GM18870 (cell line): ENCODE results near the gene DCTPP1.

Source experiments
- ATAC-seq: cut with Tn5 transposase; IDR thresholded peaks from one replicate; pipeline ENCODE4 v1.9.1; 2021; ENCODE audit warnings: moderate library complexity; ENCODE audit not compliant: unreplicated experiment

The DCTPP1 gene

GRCh38 chr16:30447512-30448226 lies 17.8 kb upstream of the DCTPP1 start:
- ATAC-seq: no peak

GRCh38 chr16:30446203-30446595 lies 16.4 kb upstream of the DCTPP1 start:
- no peak for ATAC-seq

DNA sequence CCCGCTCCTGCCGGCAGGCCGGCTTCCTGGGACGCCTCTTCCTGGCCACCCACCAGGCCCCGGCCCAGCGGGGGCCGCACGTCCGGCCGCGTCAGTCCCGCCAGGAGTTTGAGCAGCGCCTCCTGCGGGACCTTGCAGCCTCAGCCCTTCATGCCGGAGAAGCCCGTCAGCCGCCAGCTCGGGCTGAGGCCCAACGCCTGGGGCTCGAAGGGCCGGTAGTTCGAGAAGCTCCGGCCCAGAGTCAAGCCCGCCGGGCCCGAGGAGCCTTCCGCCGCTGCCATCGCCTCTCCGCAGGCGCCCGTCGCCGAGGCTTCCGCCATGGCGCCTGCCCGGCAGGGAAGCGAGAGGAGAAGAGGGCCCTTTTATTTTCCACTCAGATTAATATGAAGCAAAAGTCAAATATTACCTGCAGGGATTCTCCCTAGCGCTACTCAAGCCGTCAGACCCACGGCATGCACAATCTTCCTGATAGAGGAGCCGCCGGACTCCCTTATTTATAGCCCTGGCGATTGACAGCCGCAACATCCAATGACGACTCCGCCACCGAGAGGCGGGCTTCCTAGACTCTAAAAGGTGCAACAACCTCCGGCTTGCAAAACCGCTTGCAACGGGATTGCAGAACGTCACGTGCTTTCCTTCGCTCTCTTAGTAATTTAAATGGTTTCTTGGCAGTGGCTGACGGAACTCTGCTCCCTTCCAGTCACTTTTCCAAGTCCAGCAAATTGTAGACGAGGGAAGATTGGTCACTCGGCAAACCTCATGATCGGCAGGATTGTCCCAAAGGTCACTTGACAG lies 15.8 kb upstream of the DCTPP1 start, which contains the start of gene SEPHS2:
Gene SEPHS2 (minus strand): TSS at position 467 of the 795 bp plus-strand sequence. CDS start 147 bp downstream, at position 320.
- peak; percentile 61 for ATAC-seq

DNA sequence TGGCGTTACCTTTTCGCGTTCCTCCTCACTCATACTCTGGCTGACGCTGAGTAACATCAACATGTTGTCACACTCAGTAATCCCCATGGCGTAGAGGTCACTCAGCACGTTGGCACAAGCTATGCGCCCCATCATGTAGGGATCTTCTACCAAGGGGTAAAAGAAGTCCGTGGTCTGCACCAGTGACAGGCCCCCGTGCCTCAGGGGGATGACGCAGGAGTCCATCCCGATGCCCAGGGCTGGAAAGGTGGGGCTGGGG lies 15.2 kb upstream of the DCTPP1 start:
- ATAC-seq: no peak

DNA sequence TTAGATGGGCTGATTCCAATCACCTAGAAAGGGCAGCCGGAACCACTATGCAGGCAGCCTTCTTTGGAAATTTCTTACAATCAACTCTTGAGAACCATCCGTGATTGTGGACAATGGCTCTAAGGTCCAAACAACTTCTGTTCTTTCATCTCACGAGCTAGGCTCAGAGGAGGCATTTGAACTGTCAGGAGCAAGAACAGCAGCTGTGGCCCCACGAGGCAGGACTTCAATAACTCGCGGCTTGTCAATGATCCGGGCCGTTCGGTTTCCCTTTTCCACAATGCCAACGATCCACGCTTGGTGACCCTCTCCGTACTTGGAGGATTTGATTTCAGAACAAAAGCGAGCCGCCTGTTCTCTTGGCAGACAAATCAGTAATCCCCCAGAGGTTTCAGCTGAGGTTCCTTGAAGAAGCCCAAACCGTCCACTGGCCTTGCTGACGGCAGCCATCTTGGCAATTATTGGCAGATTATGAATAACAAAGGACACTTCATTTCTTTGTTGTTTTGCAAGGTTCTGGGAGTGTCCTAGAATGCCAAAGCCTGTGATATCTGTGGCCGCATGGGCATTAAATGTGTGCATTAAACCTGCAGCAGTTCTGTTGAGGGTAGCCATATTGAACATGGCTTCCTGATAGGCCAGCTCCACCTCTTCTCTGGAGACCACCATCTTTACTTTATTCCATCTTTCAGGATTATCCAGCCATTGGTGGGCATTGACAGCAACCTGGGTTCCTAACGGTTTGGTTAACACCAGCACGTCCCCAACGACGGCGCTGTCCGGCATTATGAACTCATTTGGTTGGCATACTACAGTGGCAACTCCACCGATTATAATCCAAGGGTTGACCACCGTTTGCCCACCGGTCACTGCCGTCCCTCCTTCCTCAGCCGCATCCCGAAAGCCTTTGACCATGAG lies 14.7 kb upstream of the DCTPP1 start:
- no peak for ATAC-seq

DNA sequence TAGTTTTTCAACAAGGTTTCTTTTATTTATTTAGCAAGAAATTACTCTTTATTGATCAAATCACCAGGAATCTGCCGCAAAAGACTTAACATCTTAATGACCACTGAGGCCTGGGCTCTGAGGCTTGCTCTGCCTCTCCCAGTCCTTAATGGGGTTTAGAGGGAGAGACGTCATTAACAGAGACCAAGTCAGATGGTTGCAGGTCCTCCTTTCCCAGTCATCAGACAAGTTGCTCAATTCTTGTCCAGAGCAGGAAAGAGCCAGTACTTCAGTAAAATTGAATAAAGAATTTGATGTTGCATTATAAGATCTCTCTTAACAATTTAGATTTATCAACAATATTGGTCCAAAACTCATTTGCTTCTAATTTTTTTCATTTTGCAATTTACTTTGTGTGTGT lies 13.8 kb upstream of the DCTPP1 start:
- ATAC-seq: no peak

DNA sequence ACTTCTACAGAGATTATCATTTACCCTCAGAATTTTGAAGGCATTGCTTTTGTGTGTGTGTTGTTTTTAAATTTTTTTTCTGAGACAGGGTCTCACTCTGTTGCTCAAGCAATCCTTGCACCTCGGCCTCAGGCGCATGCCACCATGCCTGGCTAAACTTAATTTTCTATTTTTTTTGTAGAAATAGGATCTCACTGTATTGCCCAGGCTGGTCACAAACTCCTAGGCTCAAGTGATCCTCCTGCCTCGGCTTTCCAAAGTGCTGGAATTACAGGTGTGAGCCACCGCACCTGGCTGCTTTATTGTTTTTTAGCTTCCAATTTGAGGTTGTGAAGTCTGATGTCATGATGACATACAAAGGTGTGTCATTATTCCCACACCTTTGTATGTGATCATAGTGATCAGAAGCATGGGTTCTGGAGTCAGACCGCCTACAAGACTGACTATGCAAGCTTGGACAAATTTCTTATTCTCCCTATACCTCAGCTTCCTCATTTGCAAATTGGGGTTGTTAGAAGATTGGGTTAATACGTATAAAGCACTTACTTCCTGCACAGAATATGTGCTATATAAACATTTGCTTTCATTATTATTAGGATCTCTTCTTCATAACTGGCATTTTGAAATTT lies 10.0 kb upstream of the DCTPP1 start:
- no peak for ATAC-seq

GRCh38 chr16:30438835-30439234 lies 9.0 kb upstream of the DCTPP1 start:
- no peak for ATAC-seq

DNA sequence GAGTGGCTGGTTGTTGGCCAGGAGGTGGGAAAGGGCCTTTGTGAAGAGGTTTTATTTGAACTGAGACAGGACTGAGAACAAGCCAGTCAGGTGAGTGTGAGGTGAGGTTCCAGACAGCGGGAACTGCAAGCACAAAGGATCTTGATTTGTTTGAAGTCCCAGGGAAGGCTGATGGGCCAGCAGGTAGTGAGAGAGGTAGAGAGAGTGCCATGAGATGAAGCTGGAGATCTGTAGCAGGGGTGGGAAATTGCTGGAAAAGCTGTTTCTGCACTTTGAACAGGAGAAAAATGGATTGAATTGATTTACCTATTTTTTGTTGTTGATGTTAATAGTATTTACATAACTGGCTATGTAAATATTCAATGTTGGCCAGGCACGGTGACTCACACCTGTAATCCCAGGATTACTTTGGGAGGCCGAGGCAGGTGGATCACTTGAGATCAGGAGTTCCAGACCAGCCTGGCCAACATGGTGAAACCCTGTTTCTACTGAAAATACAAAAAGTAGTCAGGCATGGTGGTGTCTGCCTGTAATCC lies 7.7 kb upstream of the DCTPP1 start:
- ATAC-seq: no peak

DNA sequence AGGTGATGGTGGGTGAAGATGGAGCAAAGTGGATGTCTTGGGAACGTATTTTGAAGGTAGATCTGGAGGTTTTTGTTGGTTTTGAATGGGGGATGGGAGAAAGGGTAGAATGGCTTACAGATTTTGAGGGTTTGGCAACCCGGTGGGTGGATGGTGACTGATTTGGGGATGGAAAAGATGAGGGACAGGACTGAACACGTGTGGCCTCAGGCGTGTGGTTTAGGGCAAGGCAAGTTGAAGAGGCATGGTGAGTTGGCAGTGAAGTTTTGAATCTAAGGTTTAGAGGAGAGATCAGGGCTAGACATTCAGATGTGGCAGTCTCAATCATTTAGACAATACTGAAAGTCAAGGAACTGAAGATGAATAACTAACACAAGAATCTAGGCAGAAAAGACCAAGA lies 5.0 kb upstream of the DCTPP1 start:
- ATAC-seq: no peak

GRCh38 chr16:30430428-30430970 lies 669 bp upstream of the DCTPP1 start:
- no peak for ATAC-seq

DNA sequence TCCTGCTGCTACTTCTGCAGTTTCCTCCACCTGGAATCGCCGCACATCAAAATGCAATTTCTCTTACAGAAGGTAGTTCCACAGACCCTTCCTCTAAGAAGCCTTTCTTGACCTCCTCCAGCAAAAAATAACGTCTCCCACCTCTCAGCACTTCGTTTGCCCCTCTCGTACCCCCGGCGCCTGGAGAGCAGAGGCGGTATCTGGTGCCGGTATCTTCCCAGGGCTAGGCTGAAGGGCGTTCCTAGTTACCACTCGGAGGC lies 482 bp downstream of the DCTPP1 start:
- no peak for ATAC-seq

DNA sequence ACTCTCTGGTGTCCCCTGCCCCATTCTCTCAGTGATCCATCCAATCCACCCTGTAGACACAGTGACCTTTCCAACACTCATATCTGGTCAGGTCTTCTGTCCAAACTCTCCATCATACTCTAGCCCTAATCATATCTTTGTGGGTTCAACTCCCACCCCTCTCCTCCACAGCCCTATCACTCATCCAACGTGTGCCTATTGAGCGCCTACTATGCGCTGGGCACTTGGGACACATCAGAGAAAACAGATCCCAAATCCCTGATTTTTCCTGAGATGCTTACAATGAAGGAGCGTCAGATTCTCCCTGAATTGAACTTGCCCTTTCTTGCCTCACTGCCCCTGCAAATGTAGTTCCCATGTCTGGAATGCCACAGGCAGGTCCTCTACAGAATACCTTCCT lies 1.8 kb downstream of the DCTPP1 start:
- no peak for ATAC-seq

DNA sequence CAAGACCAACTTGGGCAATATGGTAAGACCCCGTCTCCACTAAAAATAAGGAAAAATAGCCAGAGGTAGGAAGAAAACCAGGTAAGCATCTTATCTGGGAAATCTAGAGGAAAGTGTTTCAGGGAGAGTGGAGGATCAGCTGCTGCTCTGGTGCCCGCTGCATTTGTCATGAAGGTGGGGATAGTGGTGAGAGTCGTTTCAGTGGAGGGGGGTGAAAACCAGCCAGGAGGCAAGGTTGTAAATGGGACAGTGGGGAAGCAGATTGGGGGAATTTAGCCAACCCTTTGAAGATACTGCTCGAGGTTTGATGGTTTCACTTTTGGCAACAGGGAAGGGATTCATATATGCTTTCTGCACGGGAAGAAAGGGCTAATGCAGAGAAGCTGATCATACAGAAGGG lies 8.8 kb downstream of the DCTPP1 start:
- ATAC-seq: no peak

DNA sequence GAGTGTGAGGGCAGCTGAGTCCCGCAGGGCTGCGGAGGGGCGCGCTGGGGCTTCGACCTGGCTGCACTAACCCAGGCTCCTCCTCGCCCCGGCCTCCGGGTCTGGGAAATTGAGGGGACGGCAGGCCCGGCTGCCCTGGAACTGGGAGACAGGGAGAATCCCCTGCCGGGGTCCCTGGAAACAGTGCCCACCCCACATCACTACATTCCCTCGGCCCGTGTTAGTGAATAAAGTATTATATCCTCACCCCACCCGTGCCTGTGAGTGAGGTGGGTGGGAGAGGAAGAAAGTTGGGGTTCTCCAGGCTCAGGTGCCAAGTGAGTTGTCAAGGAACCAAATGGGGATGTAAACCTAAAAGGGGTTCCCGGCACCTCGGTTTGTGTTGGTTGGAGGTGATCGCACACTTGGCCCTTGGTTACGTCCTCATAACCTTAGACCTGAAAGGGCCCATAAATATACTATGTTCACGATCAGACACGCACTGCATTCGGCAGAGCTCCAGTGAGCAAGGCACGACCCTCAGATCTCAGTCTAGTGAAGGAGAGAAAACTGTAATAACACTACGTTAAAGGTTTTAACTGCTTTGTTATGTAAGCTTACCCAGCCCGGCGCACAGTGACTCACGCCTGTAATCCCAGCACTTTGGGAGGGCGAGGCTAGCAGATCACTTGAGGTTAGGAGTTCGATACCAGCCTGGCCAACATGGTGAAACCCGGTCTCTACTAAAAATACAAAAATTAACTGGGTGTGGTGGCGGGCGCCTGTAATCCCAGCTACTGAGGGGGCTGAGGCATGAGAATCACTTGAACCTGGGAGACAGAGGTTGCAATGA lies 11.3 kb downstream of the DCTPP1 start:
- no peak for ATAC-seq

DNA sequence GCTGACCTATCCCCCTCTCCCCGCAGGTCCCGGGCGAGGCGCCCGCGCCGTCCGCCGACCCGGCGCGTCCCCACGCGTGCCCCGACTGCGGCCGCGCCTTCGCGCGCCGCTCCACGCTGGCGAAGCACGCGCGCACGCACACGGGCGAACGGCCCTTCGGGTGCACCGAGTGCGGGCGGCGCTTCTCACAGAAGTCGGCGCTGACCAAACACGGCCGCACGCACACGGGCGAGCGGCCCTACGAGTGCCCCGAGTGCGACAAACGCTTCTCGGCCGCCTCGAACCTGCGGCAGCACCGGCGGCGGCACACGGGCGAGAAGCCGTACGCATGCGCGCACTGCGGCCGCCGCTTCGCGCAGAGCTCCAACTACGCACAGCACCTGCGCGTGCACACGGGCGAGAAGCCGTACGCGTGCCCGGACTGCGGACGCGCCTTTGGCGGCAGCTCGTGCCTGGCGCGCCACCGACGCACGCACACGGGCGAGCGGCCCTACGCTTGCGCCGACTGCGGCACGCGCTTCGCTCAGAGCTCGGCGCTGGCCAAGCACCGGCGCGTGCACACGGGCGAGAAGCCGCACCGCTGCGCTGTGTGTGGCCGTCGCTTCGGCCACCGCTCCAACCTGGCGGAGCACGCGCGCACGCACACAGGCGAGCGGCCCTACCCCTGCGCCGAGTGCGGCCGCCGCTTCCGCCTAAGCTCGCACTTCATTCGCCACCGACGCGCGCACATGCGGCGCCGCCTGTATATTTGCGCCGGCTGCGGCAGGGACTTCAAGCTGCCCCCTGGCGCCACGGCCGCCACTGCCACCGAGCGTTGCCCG lies 12.1 kb downstream of the DCTPP1 start:
- ATAC-seq: peak; percentile 46

- ATAC-seq: no peak
These were observed 13.0 kb downstream of the DCTPP1 start for GRCh38 chr16:30416624-30417528.

DNA sequence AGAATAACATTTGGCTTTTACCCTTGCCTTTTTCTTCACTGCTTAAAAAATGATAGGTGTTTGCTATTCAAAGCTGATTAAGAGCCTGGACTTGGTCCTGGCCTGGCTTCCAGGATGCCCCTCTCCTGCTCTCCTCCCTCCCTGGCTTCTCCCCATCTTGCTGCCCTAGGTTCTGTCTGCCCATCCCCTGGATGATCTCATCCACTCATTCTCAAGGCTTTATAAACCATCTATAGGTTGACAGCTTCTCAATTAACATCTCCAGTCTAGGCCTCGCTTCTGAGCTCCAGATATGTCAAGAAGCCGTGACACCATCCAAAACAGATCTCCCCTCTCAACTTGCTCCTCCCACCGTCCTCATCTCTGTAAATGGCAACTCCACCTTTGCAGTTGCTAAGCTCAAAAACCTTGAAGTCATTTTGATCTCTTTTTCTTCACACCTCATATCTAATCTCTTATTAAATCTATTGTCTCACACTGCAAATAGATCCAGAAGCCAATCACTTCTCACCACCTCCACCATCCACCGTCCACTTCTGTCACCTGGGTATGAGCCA lies 13.7 kb downstream of the DCTPP1 start:
- ATAC-seq: no peak
